ENCODE results near the gene MYH7B. TPM values are rescaled to one million over a fixed set of nuclear protein-coding genes. Genes with fewer than 3 reads are reported as not detected.

Gene MYH7B
- total RNA-seq (2014; rRNA removed; shearing (Covaris generic)): 0.10 and 0.78 TPM in 2 replicates
- 1.0 and 1.1 TPM in 2 replicates for polyA plus RNA-seq (2016; fragmentation: Nextera tagmentation; extraction: Ambion mirVana)
- long read RNA-seq: 0 reads

DNA sequence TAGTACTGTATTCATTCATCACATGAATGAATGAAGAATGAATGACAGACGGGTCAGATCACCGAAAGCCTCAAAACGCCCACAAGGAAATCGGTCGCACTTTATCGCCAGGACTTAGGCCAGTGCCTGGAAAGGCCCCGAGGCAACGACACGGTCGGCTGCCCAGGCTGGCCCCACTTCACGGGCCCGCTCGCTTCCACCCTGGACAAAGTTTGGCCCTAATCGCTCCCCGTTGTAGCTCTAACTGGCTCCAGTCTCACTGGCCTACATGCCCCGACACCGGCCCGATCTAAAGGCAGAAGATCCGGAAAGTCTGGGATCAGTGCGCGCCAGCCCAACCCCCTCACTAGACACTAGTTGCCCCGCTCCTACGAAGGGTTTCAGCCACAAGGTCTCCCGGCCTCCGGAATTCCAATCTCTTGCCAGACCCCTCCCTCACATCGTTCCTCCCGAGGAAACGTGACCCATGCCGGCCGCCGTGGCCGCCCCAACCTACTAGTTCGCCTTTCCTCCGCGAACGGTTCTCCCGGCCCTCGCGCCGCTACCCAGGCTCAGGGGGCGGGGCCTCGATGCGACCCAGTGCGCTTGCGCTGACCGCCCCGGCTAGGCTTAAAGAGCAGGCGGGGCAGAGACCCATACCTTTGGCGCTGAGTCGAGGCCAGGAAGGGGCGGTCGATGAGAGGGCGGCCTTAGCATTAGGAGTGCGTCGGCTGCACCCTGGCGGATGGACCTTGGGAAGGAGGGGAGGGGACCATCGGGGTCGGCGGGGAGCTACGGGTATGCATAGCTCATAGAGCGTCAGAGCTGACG is at the start of gene MYH7B, which contains the start of gene GSS:
Gene MYH7B (plus strand): TSS at position 638 of the 810 bp plus-strand sequence. CDS start 22,138 bp downstream, outside the sequence.
Gene GSS (minus strand): TSS at position 576 of the 810 bp plus-strand sequence. CDS start 3,954 bp downstream, outside the sequence.
- H3K4me2 ChIP-seq: peak within 1 kb of the TSS; percentile 98
- peaks cover 13% of the 10 kb centered on the region; the same call in 1 of the 2 replicates for H3F3A ChIP-seq (replicated peaks; ENCODE audit: low read depth)
- ATAC-seq: peak; percentile 96
- peak within 1 kb of the TSS; percentile 80 for H3K4me3 ChIP-seq
- H3K4me3 Mint-ChIP-seq: peak within 1 kb of the TSS; percentile 95
- TF ChIP-seq, protein P1, sequence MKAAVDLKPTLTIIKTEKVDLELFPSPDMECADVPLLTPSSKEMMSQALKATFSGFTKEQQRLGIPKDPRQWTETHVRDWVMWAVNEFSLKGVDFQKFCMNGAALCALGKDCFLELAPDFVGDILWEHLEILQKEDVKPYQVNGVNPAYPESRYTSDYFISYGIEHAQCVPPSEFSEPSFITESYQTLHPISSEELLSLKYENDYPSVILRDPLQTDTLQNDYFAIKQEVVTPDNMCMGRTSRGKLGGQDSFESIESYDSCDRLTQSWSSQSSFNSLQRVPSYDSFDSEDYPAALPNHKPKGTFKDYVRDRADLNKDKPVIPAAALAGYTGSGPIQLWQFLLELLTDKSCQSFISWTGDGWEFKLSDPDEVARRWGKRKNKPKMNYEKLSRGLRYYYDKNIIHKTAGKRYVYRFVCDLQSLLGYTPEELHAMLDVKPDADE (IDR thresholded peaks at IDR 0.05): peak; percentile 39; the same call in 1 of the 2 replicates
- TF ChIP-seq CREB1 (CRISPR knock-in tag; IDR thresholded peaks at IDR 0.05; ENCODE audit: low read depth): peak; percentile 79; the same call in 1 of the 2 replicates
- TF ChIP-seq, protein P2, sequence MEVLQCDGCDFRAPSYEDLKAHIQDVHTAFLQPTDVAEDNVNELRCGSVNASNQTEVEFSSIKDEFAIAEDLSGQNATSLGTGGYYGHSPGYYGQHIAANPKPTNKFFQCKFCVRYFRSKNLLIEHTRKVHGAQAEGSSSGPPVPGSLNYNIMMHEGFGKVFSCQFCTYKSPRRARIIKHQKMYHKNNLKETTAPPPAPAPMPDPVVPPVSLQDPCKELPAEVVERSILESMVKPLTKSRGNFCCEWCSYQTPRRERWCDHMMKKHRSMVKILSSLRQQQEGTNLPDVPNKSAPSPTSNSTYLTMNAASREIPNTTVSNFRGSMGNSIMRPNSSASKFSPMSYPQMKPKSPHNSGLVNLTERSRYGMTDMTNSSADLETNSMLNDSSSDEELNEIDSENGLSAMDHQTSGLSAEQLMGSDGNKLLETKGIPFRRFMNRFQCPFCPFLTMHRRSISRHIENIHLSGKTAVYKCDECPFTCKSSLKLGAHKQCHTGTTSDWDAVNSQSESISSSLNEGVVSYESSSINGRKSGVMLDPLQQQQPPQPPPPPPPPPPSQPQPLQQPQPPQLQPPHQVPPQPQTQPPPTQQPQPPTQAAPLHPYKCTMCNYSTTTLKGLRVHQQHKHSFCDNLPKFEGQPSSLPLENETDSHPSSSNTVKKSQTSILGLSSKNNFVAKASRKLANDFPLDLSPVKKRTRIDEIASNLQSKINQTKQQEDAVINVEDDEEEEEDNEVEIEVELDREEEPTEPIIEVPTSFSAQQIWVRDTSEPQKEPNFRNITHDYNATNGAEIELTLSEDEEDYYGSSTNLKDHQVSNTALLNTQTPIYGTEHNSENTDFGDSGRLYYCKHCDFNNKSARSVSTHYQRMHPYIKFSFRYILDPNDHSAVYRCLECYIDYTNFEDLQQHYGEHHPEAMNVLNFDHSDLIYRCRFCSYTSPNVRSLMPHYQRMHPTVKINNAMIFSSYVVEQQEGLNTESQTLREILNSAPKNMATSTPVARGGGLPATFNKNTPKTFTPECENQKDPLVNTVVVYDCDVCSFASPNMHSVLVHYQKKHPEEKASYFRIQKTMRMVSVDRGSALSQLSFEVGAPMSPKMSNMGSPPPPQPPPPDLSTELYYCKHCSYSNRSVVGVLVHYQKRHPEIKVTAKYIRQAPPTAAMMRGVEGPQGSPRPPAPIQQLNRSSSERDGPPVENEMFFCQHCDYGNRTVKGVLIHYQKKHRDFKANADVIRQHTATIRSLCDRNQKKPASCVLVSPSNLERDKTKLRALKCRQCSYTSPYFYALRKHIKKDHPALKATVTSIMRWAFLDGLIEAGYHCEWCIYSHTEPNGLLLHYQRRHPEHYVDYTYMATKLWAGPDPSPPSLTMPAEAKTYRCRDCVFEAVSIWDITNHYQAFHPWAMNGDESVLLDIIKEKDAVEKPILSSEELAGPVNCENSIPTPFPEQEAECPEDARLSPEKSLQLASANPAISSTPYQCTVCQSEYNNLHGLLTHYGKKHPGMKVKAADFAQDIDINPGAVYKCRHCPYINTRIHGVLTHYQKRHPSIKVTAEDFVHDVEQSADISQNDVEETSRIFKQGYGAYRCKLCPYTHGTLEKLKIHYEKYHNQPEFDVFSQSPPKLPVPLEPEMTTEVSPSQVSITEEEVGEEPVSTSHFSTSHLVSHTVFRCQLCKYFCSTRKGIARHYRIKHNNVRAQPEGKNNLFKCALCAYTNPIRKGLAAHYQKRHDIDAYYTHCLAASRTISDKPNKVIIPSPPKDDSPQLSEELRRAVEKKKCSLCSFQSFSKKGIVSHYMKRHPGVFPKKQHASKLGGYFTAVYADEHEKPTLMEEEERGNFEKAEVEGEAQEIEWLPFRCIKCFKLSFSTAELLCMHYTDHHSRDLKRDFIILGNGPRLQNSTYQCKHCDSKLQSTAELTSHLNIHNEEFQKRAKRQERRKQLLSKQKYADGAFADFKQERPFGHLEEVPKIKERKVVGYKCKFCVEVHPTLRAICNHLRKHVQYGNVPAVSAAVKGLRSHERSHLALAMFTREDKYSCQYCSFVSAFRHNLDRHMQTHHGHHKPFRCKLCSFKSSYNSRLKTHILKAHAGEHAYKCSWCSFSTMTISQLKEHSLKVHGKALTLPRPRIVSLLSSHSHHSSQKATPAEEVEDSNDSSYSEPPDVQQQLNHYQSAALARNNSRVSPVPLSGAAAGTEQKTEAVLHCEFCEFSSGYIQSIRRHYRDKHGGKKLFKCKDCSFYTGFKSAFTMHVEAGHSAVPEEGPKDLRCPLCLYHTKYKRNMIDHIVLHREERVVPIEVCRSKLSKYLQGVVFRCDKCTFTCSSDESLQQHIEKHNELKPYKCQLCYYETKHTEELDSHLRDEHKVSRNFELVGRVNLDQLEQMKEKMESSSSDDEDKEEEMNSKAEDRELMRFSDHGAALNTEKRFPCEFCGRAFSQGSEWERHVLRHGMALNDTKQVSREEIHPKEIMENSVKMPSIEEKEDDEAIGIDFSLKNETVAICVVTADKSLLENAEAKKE (CRISPR knock-in tag; IDR thresholded peaks at IDR 0.05): no peak
- TF ChIP-seq EZH2 (IDR thresholded peaks at IDR 0.05; ENCODE audit: low read depth, unreplicated experiment): no peak
- TF ChIP-seq, protein P3, sequence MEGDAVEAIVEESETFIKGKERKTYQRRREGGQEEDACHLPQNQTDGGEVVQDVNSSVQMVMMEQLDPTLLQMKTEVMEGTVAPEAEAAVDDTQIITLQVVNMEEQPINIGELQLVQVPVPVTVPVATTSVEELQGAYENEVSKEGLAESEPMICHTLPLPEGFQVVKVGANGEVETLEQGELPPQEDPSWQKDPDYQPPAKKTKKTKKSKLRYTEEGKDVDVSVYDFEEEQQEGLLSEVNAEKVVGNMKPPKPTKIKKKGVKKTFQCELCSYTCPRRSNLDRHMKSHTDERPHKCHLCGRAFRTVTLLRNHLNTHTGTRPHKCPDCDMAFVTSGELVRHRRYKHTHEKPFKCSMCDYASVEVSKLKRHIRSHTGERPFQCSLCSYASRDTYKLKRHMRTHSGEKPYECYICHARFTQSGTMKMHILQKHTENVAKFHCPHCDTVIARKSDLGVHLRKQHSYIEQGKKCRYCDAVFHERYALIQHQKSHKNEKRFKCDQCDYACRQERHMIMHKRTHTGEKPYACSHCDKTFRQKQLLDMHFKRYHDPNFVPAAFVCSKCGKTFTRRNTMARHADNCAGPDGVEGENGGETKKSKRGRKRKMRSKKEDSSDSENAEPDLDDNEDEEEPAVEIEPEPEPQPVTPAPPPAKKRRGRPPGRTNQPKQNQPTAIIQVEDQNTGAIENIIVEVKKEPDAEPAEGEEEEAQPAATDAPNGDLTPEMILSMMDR (conservative IDR thresholded peaks at IDR 0.05; ENCODE audit: low read depth in 2 of 2): peak; percentile 27 to 68; a peak in 3 of 4 replicates
- TF ChIP-seq POLR2AphosphoS5 (IDR thresholded peaks at IDR 0.05; ENCODE audit: low read depth): peak; percentile 93
- peak within 1 kb of the TSS; percentile 96 for H2AFZ ChIP-seq
- peaks cover 12% of the 10 kb centered on the region for H3K27me3 Mint-ChIP-seq (ENCODE audit: insufficient read depth, low read depth, poor library complexity)
- H3K9me3 Mint-ChIP-seq: peaks cover 4% of the 10 kb centered on the region; the same call in 2 of the 3 replicates
- H4K20me1 ChIP-seq (replicated peaks; ENCODE audit: insufficient read depth): no peaks in the 10 kb centered on the region
- no peaks in the 10 kb centered on the region; the same call in 1 of the 2 replicates for H3K36me3 ChIP-seq (ENCODE audit: insufficient read depth)
- no peaks in the 10 kb centered on the region for H3K27me3 ChIP-seq (ENCODE audit: insufficient read depth)
- peaks cover 32% of the 10 kb centered on the region for H3K4me1 ChIP-seq (ENCODE audit: insufficient read depth)
- H3K27ac Mint-ChIP-seq: peak within 1 kb of the TSS; percentile 94
- DNase-seq (ENCODE audit: low spot score): peak; percentile 99
- peak within 1 kb of the TSS; percentile 92 for H3K27ac ChIP-seq (ENCODE audit: low read depth)
- peaks cover 37% of the 10 kb centered on the region for H3K4me1 Mint-ChIP-seq
- no peaks in the 10 kb centered on the region for H3K79me2 ChIP-seq (replicated peaks; ENCODE audit: insufficient read depth)
- no peaks in the 10 kb centered on the region for H3K9me2 ChIP-seq (ENCODE audit: insufficient read depth)
- no peaks in the 10 kb centered on the region for H3K36me3 Mint-ChIP-seq (ENCODE audit: low read depth)

All from GM23338 (cell line).